SK-N-SH treated with all-trans-retinoic acid at 6 μM for 48 hours (cell line): Measurements from ENCODE around the gene PARVB.

Source experiments
- BACH2 ChIP-seq: fragments of 250-450 bp; sonication (Bioruptor Pico); IDR thresholded peaks from 2 replicates; pipeline ENCODE4 v1.9.0; 2021; ENCODE audit warnings: mild to moderate bottlenecking, borderline replicate concordance
- PATZ1 ChIP-seq: fragments of 250-450 bp; sonication (Bioruptor Pico); IDR thresholded peaks from 2 replicates; pipeline ENCODE4 v1.8.0; 2020; ENCODE audit warnings: mild to moderate bottlenecking, moderate library complexity, borderline replicate concordance
- PPARA ChIP-seq: fragments of 250-450 bp; sonication (Bioruptor Pico); IDR thresholded peaks from 2 replicates; pipeline ENCODE4 v1.5.0; 2020; ENCODE audit warnings: mild to moderate bottlenecking, borderline replicate concordance
- ZFP3 ChIP-seq: fragments of 250-450 bp; sonication (Bioruptor Pico); IDR thresholded peaks from 2 replicates; pipeline ENCODE4 v1.5.0; 2020; ENCODE audit warnings: mild to moderate bottlenecking, moderate library complexity

GRCh38 chr22:43994006-43994405 lies 30.1 kb upstream of the PARVB start:
- TF ChIP-seq BACH2 (CRISPR knock-in tag) (no peak), ZFP3 (CRISPR knock-in tag) (no peak), PATZ1 (CRISPR knock-in tag) (no peak), PPARA (CRISPR knock-in tag) (no peak)
